Measurements from ENCODE around the gene ACTR3. TPM values are rescaled to one million over a fixed set of nuclear protein-coding genes. Genes with fewer than 3 reads are reported as not detected.

ACTR3 gene
- total and polyA plus RNA-seq, 2 of the 8 experiments (the other 6 are each of a cell fraction or from before 2014, with no cell fraction given) = 51.7 to 184 TPM

DNA sequence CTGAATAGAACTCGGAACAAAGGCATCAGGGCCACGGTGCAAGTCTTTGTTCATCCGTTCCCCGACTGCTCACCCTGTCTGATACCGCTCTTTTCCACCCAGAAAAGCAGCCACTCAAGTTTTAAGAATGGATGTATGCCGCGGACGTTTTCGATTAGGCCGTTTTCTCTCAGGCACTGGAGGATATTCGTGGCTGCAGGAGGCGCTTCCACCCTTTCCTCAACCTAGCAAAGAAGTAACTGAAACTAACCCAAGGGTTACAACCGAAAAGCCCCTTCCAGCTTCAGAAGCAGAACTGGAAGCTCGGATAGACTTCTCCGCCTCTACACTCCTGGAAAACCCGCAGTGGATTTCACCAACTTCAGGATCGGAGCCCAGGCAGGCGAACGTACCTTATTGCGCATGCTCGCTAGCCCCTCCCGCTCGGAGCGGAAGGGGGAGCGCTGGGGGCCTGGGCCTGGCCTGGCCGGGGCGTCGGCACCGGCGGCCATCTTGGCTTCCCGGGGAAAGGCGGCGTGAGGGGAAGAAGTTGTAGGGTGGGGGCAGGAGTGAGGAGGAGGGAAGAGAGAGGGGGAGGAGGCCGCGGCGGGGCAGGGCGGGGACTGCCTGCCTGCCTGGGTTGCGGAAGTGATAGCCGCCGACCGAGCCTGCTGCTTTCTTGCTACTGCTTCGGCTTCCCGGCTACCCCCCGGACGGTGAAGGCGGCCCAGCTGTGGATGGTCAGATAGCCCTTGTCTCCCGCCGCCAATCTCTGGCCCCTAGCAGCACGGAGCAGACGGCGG is at the start of gene ACTR3 (continued):
- 0 out of 2 replicates have a peak, but pooled peaks have one; percentile 35 for TF ChIP-seq RFX5 (IDR thresholded peaks at IDR 0.05; ENCODE audit: borderline replicate concordance, low read depth, low read length)
- peak; percentile 39; the same call in 1 of the 2 replicates for TF ChIP-seq JUND (IDR thresholded peaks at IDR 0.05; ENCODE audit: low read length)
- TF ChIP-seq, protein P1, sequence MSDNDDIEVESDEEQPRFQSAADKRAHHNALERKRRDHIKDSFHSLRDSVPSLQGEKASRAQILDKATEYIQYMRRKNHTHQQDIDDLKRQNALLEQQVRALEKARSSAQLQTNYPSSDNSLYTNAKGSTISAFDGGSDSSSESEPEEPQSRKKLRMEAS (IDR thresholded peaks at IDR 0.05) = peak; percentile 50
- TF ChIP-seq ZNF274 (IDR thresholded peaks at IDR 0.05; ENCODE audit: borderline replicate concordance, extremely low read depth, low read length) = no peak
- TF ChIP-seq RNF2 (IDR thresholded peaks at IDR 0.05; ENCODE audit: borderline replicate concordance, low read depth, low read length, missing control alignments, poor library complexity, severe bottlenecking) = no peak
- TF ChIP-seq PHF8 (conservative IDR thresholded peaks at IDR 0.05; ENCODE audit: low read depth, low read length) = peak; percentile 78
- 0 out of 2 replicates have a peak, but pooled peaks have one; percentile 11 for TF ChIP-seq CHD2 (IDR thresholded peaks at IDR 0.05; ENCODE audit: low read length)
- peak; percentile 92 to 94 for TF ChIP-seq POLR2A (IDR thresholded peaks at IDR 0.05; ENCODE audit: control extremely low read depth in 1 of 2, low read depth in 2 of 2, low read length in 2 of 2)
- TF ChIP-seq YY1 (IDR thresholded peaks at IDR 0.05; ENCODE audit: low read depth, low read length) = peak; percentile 98
- TF ChIP-seq, protein P2, sequence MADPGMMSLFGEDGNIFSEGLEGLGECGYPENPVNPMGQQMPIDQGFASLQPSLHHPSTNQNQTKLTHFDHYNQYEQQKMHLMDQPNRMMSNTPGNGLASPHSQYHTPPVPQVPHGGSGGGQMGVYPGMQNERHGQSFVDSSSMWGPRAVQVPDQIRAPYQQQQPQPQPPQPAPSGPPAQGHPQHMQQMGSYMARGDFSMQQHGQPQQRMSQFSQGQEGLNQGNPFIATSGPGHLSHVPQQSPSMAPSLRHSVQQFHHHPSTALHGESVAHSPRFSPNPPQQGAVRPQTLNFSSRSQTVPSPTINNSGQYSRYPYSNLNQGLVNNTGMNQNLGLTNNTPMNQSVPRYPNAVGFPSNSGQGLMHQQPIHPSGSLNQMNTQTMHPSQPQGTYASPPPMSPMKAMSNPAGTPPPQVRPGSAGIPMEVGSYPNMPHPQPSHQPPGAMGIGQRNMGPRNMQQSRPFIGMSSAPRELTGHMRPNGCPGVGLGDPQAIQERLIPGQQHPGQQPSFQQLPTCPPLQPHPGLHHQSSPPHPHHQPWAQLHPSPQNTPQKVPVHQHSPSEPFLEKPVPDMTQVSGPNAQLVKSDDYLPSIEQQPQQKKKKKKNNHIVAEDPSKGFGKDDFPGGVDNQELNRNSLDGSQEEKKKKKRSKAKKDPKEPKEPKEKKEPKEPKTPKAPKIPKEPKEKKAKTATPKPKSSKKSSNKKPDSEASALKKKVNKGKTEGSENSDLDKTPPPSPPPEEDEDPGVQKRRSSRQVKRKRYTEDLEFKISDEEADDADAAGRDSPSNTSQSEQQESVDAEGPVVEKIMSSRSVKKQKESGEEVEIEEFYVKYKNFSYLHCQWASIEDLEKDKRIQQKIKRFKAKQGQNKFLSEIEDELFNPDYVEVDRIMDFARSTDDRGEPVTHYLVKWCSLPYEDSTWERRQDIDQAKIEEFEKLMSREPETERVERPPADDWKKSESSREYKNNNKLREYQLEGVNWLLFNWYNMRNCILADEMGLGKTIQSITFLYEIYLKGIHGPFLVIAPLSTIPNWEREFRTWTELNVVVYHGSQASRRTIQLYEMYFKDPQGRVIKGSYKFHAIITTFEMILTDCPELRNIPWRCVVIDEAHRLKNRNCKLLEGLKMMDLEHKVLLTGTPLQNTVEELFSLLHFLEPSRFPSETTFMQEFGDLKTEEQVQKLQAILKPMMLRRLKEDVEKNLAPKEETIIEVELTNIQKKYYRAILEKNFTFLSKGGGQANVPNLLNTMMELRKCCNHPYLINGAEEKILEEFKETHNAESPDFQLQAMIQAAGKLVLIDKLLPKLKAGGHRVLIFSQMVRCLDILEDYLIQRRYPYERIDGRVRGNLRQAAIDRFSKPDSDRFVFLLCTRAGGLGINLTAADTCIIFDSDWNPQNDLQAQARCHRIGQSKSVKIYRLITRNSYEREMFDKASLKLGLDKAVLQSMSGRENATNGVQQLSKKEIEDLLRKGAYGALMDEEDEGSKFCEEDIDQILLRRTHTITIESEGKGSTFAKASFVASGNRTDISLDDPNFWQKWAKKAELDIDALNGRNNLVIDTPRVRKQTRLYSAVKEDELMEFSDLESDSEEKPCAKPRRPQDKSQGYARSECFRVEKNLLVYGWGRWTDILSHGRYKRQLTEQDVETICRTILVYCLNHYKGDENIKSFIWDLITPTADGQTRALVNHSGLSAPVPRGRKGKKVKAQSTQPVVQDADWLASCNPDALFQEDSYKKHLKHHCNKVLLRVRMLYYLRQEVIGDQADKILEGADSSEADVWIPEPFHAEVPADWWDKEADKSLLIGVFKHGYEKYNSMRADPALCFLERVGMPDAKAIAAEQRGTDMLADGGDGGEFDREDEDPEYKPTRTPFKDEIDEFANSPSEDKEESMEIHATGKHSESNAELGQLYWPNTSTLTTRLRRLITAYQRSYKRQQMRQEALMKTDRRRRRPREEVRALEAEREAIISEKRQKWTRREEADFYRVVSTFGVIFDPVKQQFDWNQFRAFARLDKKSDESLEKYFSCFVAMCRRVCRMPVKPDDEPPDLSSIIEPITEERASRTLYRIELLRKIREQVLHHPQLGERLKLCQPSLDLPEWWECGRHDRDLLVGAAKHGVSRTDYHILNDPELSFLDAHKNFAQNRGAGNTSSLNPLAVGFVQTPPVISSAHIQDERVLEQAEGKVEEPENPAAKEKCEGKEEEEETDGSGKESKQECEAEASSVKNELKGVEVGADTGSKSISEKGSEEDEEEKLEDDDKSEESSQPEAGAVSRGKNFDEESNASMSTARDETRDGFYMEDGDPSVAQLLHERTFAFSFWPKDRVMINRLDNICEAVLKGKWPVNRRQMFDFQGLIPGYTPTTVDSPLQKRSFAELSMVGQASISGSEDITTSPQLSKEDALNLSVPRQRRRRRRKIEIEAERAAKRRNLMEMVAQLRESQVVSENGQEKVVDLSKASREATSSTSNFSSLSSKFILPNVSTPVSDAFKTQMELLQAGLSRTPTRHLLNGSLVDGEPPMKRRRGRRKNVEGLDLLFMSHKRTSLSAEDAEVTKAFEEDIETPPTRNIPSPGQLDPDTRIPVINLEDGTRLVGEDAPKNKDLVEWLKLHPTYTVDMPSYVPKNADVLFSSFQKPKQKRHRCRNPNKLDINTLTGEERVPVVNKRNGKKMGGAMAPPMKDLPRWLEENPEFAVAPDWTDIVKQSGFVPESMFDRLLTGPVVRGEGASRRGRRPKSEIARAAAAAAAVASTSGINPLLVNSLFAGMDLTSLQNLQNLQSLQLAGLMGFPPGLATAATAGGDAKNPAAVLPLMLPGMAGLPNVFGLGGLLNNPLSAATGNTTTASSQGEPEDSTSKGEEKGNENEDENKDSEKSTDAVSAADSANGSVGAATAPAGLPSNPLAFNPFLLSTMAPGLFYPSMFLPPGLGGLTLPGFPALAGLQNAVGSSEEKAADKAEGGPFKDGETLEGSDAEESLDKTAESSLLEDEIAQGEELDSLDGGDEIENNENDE (IDR thresholded peaks at IDR 0.05; ENCODE audit: insufficient replicate concordance, low read length) = peak; percentile 69
